Activated CD4-positive, alpha-beta T cell treated with anti-CD3 and anti-CD28 coated beads, Interleukin-2, Interleukin-6, amounts not matched to agents 100 ng/mL and 50 ng/mL, durations not matched to agents 16 hours and 8 hours (primary cell): Measurements from ENCODE around the gene NPC2.

Experiments
- DNase-seq: peaks from one replicate; pipeline ENCODE4 v3.0.0-alpha.2; 2020

The NPC2 gene

DNA sequence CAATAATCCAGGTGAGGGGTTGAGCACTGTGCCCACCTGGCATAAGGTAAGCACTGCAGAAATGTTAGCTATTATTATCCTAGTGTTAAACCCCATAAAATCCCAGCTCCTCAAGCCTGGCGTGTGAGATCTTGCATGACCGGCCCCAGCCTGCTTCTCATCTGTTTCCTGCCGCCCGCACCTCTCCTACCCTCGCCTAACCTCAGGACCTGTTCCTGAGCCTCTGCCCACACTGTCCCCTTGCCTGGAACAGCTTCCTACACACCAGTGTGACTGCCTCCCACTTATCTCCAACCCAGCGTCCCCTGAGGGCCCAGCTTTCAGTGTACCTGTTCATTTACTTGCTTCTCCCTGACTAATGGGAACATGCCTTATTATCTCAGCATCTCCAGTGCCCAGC is 25.1 kb upstream of the NPC2 start:
- DNase-seq: no peak

GRCh38 chr14:74517731-74518130 is 24.6 kb upstream of the NPC2 start:
- no peak for DNase-seq

- no peak for DNase-seq
These were observed 23.5 kb upstream of the NPC2 start for GRCh38 chr14:74516451-74517160.

GRCh38 chr14:74515891-74516412 is 22.8 kb upstream of the NPC2 start:
- no peak for DNase-seq

DNA sequence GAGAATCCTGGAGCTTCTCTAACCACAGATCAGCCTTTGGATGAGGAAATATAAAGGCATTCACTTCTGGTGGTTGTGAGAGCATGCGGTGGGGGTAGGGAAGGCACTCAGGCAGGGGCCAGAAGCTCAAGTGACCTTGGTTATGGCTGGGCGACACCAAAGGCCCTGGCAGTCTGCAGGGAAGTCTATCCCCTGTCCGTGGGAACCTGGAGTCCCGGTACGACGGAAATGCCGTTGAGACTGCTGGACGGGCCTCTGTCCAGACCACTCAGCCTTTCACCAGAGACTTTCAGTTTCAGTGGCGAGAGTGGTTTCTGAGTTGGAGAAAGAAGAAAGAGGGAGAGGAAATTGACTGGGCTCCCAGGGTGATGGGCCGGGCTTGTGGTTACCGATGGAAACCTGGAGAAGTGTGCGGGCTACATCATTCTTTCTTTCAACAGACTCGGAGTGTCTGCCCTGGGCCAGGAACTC is 21.4 kb upstream of the NPC2 start:
- peak; percentile 25 for DNase-seq

GRCh38 chr14:74511966-74512830 is 19.1 kb upstream of the NPC2 start:
- DNase-seq: no peak

DNA sequence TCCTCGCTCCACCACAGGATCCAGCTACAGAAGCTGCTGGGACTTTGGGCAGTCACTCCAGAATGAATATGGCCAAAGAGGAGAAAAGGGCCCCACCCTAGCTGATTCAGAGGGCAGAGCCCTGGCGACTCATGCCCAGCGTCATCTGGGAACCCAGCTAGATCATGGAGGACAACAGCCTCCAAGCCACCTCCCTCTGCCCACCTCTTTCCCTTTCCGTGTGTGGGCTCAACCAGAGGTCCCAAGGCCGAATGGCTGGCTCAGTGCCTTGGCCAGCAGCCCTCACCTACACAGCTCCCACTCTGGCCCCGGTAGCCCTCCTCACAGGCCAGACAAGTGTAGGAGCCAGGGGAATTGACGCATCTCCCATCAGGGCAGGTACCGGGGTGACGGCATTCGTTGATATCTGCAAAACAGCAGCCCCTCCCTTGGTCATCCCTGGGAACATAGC is 17.9 kb upstream of the NPC2 start:
- no peak for DNase-seq

DNA sequence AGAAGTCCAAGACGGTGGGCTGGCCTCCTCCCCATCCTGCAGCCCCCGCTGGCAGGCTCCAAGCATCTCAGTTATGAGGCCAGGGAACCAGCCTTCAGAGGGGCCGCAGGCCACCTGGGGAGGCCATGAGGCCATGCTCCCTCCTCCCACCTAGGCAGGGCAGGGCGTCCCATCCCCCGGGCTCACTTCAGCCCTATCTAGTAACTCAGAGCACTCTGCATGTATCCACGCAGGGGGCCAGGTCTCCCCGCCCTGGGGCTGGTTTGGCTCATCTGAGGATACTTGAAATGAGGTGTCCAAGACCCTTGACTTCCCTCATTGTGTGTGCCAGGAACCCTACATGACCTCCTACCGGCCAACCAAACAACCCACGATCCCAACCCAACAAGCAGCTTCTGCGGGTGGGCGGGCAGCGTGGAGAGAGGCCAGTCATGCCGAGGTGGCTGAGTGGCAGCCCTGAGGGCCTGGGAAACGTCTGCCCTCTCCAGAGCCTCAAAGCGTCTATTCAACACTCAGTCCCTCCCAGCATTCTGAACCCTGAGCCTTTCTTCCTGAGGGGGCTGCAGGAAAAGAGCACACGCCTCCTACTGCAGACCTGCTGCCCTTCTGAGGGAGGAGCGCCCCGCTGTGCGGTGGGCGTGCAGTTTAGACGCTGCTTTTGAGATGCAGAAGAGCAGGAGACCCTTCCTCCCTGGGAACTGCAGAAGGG is 17.3 kb upstream of the NPC2 start:
- no peak for DNase-seq

DNA sequence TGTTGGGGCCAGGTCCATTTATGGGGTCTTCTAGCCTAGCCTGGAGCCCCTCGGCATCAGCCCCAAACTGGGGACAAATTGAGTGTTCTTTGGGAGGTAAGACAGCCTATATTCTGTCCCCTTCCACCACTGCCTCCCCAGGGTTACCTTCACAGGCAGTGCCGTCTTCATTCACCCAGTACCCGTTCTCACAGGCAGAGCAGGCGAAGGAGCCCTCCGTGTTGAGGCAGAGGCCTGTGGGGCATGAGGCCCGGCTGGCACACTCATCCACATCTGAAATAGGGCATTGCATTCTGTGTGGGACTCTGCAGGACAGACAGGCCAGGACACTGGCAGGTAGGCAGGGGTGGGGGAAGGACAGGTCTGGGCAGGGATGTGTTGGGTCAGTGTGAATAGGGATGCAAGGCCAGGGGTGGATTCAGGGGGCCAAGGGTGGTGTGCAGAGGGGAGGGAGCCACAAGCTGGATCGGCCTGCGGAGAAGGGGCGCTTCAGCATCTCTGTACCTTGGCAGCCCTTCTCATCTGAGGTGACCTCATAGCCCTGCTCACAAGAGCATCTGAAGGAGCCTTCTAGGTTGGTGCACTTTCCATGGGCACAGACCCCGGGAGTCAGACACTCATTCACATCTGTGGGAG is 16.6 kb upstream of the NPC2 start:
- DNase-seq: no peak

DNA sequence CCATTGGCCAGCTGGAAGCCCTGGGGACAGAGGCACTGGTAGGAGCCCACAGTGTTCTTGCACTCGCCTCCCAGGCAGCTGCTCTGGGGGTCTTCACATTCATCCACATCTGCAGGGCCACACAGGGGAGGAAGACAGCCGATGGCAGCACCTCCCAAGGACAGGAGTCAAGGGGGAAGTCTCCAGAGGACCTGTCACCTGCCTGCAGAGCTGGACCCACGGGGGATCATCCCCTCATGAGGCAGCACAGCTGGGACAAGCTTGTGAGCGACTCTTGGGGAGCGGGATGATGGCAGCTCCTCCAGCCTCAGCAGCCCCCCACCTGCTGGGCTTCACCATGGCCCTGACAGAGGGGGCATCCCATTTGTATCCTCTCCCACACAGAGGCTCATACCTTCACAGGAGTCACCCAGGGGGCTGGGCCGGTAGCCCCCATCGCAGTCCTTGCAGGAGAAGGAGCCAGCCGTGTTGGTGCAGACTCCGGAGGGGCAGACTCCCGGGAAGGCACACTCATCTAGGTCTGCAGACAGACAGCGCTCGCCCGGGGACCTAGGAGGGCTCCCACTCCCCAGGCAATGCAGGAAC is 15.8 kb upstream of the NPC2 start:
- no peak for DNase-seq

DNA sequence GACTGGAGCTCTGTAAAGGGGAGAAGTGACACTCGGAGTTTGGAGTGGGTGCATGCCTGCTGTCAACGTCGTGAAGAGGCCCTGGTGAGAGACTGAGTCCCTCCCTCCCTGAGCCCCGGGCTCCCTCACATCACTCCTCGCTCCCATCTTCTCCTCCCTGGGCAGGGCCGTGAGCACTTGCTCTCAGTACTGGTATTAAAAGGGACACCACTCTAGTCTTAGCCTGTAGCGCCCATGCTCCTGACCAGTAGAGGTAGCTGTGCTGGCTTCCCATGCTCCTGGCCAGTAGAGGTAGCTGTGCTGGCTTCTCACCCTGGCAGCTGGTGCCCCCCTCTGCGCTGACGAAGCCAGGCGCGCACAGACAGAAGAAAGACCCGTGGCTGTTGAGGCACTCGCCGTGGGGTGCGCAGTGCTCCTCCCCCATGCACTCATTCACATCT is 15.2 kb upstream of the NPC2 start:
- no peak for DNase-seq

GRCh38 chr14:74507840-74508239 is 14.7 kb upstream of the NPC2 start:
- no peak for DNase-seq

- DNase-seq: no peak
These were observed 14.0 kb upstream of the NPC2 start for GRCh38 chr14:74507085-74507484.

DNA sequence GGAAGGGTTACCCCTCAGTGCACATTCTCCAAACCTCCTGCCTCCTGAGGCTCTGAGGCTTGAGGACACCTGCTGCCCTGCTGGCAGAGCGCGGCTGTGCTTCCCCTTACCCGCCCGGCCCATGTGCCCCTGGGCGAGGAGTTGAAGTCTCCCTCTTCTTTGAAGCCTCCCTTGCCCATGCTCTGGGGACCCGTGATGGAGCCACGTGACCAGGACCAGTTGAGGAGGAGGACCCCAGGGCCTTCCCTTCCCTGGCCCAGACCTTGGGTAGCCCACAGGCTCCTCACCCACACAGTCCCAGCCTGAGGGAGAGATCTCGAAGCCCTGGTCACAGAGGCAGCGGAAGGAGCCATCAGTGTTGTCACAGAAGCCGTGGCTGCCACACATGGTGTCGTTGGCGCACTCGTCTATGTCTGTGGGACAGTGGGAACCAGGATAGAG is 13.3 kb upstream of the NPC2 start:
- no peak for DNase-seq

- DNase-seq: no peak
These were observed 12.7 kb upstream of the NPC2 start for GRCh38 chr14:74505831-74506230.

DNA sequence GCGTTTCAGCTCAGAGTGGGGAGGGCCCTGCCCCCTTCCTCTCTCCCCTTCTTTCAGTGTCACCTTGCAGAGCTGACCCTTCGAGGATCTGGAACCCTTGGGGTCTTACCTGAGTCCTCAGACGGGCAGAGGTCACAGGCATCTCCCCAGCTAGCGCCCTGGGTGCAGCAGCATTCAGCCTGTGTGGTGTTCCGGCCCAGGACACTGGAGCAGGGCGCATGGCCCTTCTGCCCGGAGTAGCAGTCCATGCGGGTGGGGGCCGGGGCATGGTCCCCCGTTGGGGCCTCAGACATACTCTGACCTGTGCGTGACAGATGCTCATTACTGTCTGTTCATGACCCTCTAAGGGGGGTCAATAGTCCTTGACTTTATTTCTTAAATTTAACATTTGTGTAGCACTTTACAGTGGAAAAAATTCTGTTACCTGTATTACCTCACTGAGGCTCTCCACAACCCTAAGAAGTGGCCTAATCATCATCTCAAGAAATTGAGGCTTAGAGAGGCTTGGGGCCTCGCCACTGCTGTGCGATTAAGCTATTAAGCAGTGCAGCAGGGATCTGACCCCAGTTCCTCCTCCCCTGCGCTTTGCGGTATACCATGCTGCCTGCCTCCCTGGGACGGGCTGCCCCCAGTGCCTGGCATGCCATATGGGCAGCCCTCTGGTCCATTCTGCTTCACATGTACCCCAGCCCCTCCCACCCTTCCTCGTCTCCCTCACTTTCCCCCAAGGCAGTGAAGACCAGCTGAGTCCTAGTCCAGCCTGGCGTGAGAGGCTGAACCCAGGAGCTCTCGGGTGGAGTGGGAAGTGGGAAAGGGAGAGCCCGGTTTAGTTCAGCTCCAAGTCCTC is 12.0 kb upstream of the NPC2 start:
- DNase-seq: no peak

GRCh38 chr14:74504412-74504811 is 11.3 kb upstream of the NPC2 start:
- no peak for DNase-seq

GRCh38 chr14:74503938-74504335 is 10.8 kb upstream of the NPC2 start:
- no peak for DNase-seq

- DNase-seq: no peak
These were observed 10.3 kb upstream of the NPC2 start for GRCh38 chr14:74503291-74503937.

GRCh38 chr14:74502236-74503019 is 9.3 kb upstream of the NPC2 start:
- peak; percentile 29 for DNase-seq
